ENCODE results near the gene THBD.

- TF ChIP-seq, protein P1, sequence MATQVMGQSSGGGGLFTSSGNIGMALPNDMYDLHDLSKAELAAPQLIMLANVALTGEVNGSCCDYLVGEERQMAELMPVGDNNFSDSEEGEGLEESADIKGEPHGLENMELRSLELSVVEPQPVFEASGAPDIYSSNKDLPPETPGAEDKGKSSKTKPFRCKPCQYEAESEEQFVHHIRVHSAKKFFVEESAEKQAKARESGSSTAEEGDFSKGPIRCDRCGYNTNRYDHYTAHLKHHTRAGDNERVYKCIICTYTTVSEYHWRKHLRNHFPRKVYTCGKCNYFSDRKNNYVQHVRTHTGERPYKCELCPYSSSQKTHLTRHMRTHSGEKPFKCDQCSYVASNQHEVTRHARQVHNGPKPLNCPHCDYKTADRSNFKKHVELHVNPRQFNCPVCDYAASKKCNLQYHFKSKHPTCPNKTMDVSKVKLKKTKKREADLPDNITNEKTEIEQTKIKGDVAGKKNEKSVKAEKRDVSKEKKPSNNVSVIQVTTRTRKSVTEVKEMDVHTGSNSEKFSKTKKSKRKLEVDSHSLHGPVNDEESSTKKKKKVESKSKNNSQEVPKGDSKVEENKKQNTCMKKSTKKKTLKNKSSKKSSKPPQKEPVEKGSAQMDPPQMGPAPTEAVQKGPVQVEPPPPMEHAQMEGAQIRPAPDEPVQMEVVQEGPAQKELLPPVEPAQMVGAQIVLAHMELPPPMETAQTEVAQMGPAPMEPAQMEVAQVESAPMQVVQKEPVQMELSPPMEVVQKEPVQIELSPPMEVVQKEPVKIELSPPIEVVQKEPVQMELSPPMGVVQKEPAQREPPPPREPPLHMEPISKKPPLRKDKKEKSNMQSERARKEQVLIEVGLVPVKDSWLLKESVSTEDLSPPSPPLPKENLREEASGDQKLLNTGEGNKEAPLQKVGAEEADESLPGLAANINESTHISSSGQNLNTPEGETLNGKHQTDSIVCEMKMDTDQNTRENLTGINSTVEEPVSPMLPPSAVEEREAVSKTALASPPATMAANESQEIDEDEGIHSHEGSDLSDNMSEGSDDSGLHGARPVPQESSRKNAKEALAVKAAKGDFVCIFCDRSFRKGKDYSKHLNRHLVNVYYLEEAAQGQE (IDR thresholded peaks at IDR 0.05; ENCODE audit: insufficient read depth in 1 of 2, low read depth in 2 of 2, low read length in 1 of 2), result no peak
- TF ChIP-seq, protein P2, sequence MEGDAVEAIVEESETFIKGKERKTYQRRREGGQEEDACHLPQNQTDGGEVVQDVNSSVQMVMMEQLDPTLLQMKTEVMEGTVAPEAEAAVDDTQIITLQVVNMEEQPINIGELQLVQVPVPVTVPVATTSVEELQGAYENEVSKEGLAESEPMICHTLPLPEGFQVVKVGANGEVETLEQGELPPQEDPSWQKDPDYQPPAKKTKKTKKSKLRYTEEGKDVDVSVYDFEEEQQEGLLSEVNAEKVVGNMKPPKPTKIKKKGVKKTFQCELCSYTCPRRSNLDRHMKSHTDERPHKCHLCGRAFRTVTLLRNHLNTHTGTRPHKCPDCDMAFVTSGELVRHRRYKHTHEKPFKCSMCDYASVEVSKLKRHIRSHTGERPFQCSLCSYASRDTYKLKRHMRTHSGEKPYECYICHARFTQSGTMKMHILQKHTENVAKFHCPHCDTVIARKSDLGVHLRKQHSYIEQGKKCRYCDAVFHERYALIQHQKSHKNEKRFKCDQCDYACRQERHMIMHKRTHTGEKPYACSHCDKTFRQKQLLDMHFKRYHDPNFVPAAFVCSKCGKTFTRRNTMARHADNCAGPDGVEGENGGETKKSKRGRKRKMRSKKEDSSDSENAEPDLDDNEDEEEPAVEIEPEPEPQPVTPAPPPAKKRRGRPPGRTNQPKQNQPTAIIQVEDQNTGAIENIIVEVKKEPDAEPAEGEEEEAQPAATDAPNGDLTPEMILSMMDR (IDR thresholded peaks at IDR 0.05), result no peak
Observed at GRCh38 chr20:23033918-23034317, 15.6 kb downstream of the THBD start.
